ENCODE measurements around the gene FYCO1. TPM values are rescaled to one million over a fixed set of nuclear protein-coding genes. Genes with fewer than 3 reads are reported as not detected.

Gene FYCO1
- total and polyA plus RNA-seq, 10 of the 15 experiments (the other 5 are each of a cell fraction or from before 2014, with no cell fraction given), result 1.5 to 8.4 (median 6.5) TPM

DNA sequence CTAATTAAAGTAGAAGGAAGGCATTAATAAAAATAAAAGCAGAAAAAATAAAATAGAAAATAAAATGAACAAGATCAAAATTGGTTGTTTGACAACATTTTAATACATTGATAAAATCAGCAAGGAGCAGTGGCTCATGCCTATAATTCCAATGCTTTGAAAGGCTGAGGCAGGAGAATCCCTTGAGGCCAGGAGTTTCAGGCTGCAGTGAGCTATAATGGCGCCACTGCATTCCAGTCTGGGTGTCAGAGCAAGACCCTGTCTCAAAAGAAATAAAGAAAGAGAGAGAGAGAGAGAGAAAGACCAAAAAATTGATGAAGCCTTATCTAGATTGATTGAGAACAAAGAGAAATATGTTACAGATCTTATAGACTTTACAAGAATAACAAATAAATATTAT is 29.5 kb upstream of the FYCO1 start:
- POLR2A ChIA-PET, result no interaction called here
- no peaks in the 10 kb centered on the region for H3K27me3 ChIP-seq (replicated peaks in 1 of 2; ENCODE audit: control insufficient read depth in 2 of 2, insufficient read depth in 2 of 2, low read length in 1 of 2)
- no peak overlapping the region for H3K4me3 ChIP-seq
- H3K79me2 ChIP-seq (ENCODE audit: control insufficient read depth, insufficient read depth, low read length), result no peaks in the 10 kb centered on the region
- no peak overlapping the region for H3K9ac ChIP-seq (ENCODE audit: control insufficient read depth, insufficient read depth, low read length)
- intact Hi-C loops (cut with micrococcal nuclease; ENCODE audit: unreplicated experiment), result no loop called here
- TF ChIP-seq EP300 (IDR thresholded peaks at IDR 0.05; ENCODE audit: borderline replicate concordance in 1 of 2, control insufficient read depth in 1 of 2, low read depth in 2 of 2, low read length in 2 of 2), result no peak
- no peak for TF ChIP-seq CEBPB (IDR thresholded peaks at IDR 0.05; ENCODE audit: borderline replicate concordance in 1 of 2, low read depth in 2 of 2, low read length in 2 of 2)
- no peak for TF ChIP-seq ETV6 (conservative IDR thresholded peaks at IDR 0.05 in 1 of 2, IDR thresholded peaks at IDR 0.05 in 1 of 2; ENCODE audit: borderline replicate concordance in 1 of 2, low read depth in 1 of 2)
- no peak for TF ChIP-seq RELA (IDR thresholded peaks at IDR 0.05; ENCODE audit: borderline replicate concordance, partially characterized antibody)
- no peak for TF ChIP-seq BMI1 (IDR thresholded peaks at IDR 0.05; ENCODE audit: borderline replicate concordance)
- no peak for TF ChIP-seq SIN3A (IDR thresholded peaks at IDR 0.05; ENCODE audit: low read depth, low read length)
- TF ChIP-seq SMAD5 (IDR thresholded peaks at IDR 0.05; ENCODE audit: low read depth), result no peak
- no peak for TF ChIP-seq SMAD1 (IDR thresholded peaks at IDR 0.05; ENCODE audit: low read depth, partially characterized antibody)
- TF ChIP-seq NFIC (IDR thresholded peaks at IDR 0.05; ENCODE audit: low read depth, low read length), result no peak
- no peak for TF ChIP-seq KDM1A (IDR thresholded peaks at IDR 0.05; ENCODE audit: borderline replicate concordance)
- BruUV-seq (replicated peaks), result no TSS peak
- RAD21 ChIA-PET (ENCODE audit: unreplicated experiment), result no interaction called here
- ATAC-seq (no peak), FAIRE-seq (no peak), DNase-seq (ENCODE audit: low read depth, low spot score) (no peak)
- 0% methylated on average over 1 of the region's 1 CpG for WGBS (ENCODE audit: insufficient coverage, insufficient replicate concordance, low lambda C conversion rate, missing lambda C conversion rate)
- SMC1A ChIA-PET (ENCODE audit: uncharacterized antibody, unreplicated experiment), result interaction anchor here (1.2 kb wide), 1 partner anchor 24 kb away, joined by 3 read pairs; no protein-coding TSS in a partner anchor
- in situ Hi-C loops (cut with MboI), result no loop called here
- no peak overlapping the region for H3K27ac ChIP-seq (ENCODE audit: control insufficient read depth, insufficient read depth)
- H3K4me1 ChIP-seq (ENCODE audit: control insufficient read depth, insufficient read depth, low read length), result peaks cover 11% of the 10 kb centered on the region
- no peak overlapping the region for H3K4me2 ChIP-seq (ENCODE audit: control insufficient read depth, insufficient read depth)
- CTCF ChIA-PET, result interaction anchor here (0.6 to 1.2 kb wide), 5 partner anchors 9 to 350 kb away, joined by 3 read pairs; no protein-coding TSS in a partner anchor
- no peaks in the 10 kb centered on the region for H4K20me1 ChIP-seq (ENCODE audit: control insufficient read depth, insufficient read depth)
- H2AFZ ChIP-seq (ENCODE audit: control insufficient read depth, low read depth, low read length), result no peak overlapping the region
- H3K9me3 ChIP-seq (replicated peaks; ENCODE audit: control insufficient read depth, insufficient read depth, low read length), result peaks cover 7% of the 10 kb centered on the region
- H3K36me3 ChIP-seq (ENCODE audit: control insufficient read depth in 2 of 2, insufficient read depth in 2 of 2, low read length in 1 of 2), result no peaks in the 10 kb centered on the region

Measured in GM12878 (cell line).